ENCODE data around the gene RNF145.
A peak's percentile ranks its signal among the peaks of the same experiment; 100 is the strongest.
"Not testable (repeated sequence)": the region's sequence is repeated elsewhere in the genome, so short reads cannot be mapped to it uniquely, and the experiment has no call there.

The RNF145 gene

DNA sequence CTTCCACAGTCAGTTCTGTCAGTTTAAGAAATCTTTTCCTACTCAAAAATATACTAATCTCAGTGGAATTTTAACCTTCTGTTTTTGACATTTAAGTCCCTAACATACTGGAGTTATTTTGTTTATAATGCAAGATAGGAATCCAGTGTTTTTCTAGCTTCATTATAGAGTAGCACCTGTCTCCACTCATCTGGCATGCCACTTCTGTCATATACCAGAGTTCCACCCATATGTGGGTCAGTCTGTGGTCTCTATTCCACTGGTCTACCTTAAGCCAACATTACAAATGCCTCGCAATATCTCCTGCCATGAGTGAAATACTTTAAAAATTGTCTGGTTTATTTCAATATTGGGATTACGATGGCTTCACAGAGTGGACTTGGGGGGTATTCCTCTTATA, 42.9 kb downstream of the RNF145 start:
- no peaks in the 10 kb centered on the region for H3K27me3 ChIP-seq
- no peak overlapping the region for H3K4me3 ChIP-seq (ENCODE audit: low read depth in 1 of 2, low read length in 1 of 2)
- H3K36me3 ChIP-seq = peaks cover 60% of the 10 kb centered on the region
- TF ChIP-seq, protein P1, sequence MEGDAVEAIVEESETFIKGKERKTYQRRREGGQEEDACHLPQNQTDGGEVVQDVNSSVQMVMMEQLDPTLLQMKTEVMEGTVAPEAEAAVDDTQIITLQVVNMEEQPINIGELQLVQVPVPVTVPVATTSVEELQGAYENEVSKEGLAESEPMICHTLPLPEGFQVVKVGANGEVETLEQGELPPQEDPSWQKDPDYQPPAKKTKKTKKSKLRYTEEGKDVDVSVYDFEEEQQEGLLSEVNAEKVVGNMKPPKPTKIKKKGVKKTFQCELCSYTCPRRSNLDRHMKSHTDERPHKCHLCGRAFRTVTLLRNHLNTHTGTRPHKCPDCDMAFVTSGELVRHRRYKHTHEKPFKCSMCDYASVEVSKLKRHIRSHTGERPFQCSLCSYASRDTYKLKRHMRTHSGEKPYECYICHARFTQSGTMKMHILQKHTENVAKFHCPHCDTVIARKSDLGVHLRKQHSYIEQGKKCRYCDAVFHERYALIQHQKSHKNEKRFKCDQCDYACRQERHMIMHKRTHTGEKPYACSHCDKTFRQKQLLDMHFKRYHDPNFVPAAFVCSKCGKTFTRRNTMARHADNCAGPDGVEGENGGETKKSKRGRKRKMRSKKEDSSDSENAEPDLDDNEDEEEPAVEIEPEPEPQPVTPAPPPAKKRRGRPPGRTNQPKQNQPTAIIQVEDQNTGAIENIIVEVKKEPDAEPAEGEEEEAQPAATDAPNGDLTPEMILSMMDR (IDR thresholded peaks at IDR 0.05) = no peak
- H3K9me3 ChIP-seq = no peaks in the 10 kb centered on the region
- H3K4me1 ChIP-seq (ENCODE audit: control insufficient read depth in 1 of 2, insufficient read depth in 1 of 2, low read depth in 1 of 2, low read length in 1 of 2) = no peaks in the 10 kb centered on the region
- H3K27ac ChIP-seq = no peak overlapping the region

DNA sequence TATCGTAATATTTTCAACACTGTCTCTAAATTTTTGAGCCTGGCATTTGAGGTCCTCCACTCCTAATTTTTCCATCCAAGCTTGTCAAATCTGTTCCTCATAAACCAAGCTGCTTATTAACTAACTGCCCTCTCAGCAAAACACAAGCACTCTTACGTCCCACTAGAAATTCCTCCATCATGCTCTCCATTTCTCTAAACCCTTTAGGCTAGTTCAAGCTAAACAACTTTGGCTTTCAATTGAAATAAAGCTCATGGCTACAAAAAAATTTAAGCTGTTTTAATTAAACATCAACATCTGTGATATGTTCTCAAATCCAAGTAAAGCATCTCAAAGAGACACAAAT, 45.7 kb downstream of the RNF145 start:
- peaks cover 83% of the 10 kb centered on the region for H3K36me3 ChIP-seq

DNA sequence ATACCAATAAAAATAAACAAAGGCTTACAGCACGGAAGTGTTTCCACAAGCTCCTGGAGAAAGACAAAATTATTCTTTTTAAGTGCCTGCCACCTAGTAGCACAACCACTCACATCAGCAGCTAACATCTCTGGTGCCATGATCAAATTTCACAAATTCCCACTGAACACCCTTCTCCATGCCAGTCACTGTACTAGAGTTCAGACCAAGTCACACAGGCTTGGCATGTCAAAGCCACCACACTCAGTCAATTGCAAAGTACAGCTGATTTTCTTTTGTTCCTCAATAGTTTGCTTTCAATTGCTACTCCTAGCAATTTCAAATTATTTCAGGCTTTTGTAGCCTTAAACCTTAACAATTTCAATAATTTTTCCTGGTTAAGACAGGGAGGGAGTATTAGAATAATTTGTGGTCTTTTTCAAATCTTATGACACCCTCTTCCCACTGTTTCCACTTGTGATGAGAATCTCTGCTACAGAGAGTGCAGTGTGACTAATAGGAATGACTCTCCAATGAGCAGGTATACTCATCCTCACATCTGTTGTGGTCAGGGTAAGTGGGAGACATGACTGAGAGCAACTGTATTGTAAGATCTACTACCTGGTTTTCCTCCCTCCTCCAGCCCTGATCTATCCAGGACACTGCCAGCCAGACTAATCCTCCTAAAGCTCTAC, 46.2 kb downstream of the RNF145 start:
- Histone ChIP-seq H3K27ac (no peak overlapping the region), H3K4me3 (ENCODE audit: low read depth in 1 of 2, low read length in 1 of 2) (no peak overlapping the region), H3K4me1 (ENCODE audit: control insufficient read depth in 1 of 2, insufficient read depth in 1 of 2, low read depth in 1 of 2, low read length in 1 of 2) (peaks cover 8 to 12% of the 10 kb centered on the region in 2 experiments), H3K27me3 (no peaks in the 10 kb centered on the region), H3K36me3 (peaks cover 83% of the 10 kb centered on the region), H3K9me3 (no peaks in the 10 kb centered on the region)
- TF ChIP-seq, protein P1 (IDR thresholded peaks at IDR 0.05) = no peak

More for the DNA sequence above, 45.7 kb downstream of the RNF145 start:
- no peak overlapping the region for H3K4me3 ChIP-seq (ENCODE audit: low read depth in 1 of 2, low read length in 1 of 2)
- H3K27me3 ChIP-seq = no peaks in the 10 kb centered on the region
- H3K27ac ChIP-seq = no peak overlapping the region
- peaks cover 8 to 11% of the 10 kb centered on the region in 2 experiments for H3K4me1 ChIP-seq (ENCODE audit: control insufficient read depth in 1 of 2, insufficient read depth in 1 of 2, low read depth in 1 of 2, low read length in 1 of 2)
- TF ChIP-seq, protein P1 (IDR thresholded peaks at IDR 0.05) = no peak
- no peaks in the 10 kb centered on the region for H3K9me3 ChIP-seq

DNA sequence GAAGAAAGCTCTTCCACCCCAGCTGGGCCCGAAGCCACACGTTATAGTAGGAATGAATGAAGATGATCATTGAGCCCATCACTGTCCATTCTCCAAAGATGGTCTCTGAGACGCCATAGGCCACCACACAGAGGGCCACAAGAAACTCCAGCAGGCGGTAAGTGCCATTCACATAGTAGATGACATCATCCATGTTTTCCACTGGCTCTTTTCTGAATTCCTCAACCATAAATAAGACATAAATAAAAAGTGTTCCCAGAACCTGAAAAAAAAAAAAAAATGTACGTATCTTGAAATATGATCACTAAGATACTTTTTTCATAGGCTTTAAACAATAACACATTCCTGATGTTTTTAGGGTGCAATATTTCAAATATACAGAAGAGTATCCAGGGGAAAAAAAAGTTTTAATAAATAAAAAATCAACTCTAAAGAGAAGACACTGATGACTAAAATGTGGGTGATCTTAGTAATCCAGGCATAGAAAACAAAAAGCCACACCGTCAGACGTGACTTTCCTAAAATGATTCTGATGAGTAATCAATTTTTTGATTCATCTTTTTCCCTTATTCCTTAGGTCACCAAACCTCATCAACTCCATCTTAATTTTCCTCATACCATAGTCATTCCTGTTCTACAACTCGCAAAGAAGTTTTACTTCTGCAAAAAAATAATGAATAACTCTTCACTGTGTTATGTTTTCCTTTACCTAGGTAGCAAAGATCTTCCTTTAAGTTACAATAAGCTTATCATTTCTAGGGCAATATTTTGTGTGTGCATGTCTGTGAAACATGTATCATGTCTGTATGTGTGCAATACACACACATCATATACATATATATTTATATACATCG, 47.8 kb downstream of the RNF145 start:
- peaks cover 10 to 14% of the 10 kb centered on the region in 2 experiments for H3K4me1 ChIP-seq (ENCODE audit: control insufficient read depth in 1 of 2, insufficient read depth in 1 of 2, low read depth in 1 of 2, low read length in 1 of 2)
- no peak overlapping the region for H3K27ac ChIP-seq
- H3K4me3 ChIP-seq (ENCODE audit: low read depth in 1 of 2, low read length in 1 of 2) = no peak overlapping the region
- H3K36me3 ChIP-seq = peaks cover 82% of the 10 kb centered on the region
- H3K27me3 ChIP-seq = no peaks in the 10 kb centered on the region
- TF ChIP-seq, protein P1 (IDR thresholded peaks at IDR 0.05) = no peak
- H3K9me3 ChIP-seq = no peaks in the 10 kb centered on the region

DNA sequence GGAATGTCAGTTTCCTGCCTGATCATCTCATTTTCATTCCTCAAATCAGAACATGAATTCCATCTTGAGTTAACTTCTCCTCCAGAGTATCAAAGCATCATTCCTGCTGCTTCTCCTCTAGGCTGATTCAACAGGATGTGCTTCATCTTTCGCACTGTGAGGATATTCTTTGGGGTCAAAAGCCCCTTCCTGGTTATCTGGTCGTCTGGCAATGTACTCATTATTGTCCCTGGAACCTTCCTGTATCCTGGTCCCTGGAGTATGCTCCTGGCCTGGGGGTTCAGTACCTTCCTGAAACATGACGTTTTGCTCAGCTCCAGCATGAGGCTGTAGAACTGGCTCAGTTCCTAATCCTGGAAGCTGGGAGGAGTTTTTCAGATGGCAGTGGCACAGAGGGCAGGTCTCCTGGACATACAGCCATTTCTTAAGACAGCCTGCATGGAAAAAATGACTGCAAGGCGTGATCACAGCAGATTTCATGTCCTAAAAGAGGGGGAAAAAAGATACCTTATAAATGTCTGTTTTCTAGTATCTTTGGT, 50.7 kb downstream of the RNF145 start:
- Histone ChIP-seq H3K36me3 (peaks cover 79% of the 10 kb centered on the region), H3K4me1 (ENCODE audit: control insufficient read depth in 1 of 2, insufficient read depth in 1 of 2, low read depth in 1 of 2, low read length in 1 of 2) (peaks cover 15 to 19% of the 10 kb centered on the region in 2 experiments), H3K27ac (peak overlapping the region; percentile 34)
- not testable (repeated sequence) for H3K9me3 ChIP-seq; H3K4me3 ChIP-seq (ENCODE audit: low read depth in 1 of 2, low read length in 1 of 2); H3K27me3 ChIP-seq

DNA sequence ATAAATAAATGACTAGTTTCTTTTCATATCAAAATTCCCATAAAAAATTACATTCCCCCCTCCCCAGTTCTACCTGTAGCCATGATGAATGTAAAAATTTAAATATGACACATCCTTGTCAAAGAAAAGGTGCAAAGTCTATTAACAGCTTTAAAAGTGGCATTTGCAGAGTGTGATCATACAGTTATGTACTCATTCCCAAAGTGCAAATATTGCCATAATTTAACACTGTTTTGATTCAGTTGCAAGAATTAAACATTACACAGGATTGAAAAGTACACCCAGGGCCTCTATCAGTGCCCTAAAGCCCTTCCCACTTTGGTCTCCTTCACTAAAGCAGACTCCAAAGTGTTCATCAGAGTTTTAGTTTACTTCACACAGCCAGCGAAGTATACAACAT, 51.8 kb downstream of the RNF145 start:
- Histone ChIP-seq H3K27me3 (no peaks in the 10 kb centered on the region), H3K4me1 (ENCODE audit: control insufficient read depth in 1 of 2, insufficient read depth in 1 of 2, low read depth in 1 of 2, low read length in 1 of 2) (peaks cover 15 to 19% of the 10 kb centered on the region in 2 experiments), H3K27ac (peak overlapping the region; percentile 8), H3K9me3 (no peaks in the 10 kb centered on the region), H3K4me3 (ENCODE audit: low read depth in 1 of 2, low read length in 1 of 2) (no peak overlapping the region), H3K36me3 (peaks cover 68% of the 10 kb centered on the region)
- TF ChIP-seq, protein P1 (IDR thresholded peaks at IDR 0.05) = no peak

Measured in neutrophil (primary cell).